ENCODE results near the gene PDZD2.

- TF ChIP-seq CTCF (IDR thresholded peaks at IDR 0.05) (no peak), POLR2AphosphoS5 (IDR thresholded peaks at IDR 0.05) (no peak), POLR2A (IDR thresholded peaks at IDR 0.05) (no peak)
These were observed 382.8 kb downstream of the PDZD2 start for GRCh38 chr5:32021771-32022170.

All from prostate gland (tissue), 2 donors.